ENCODE data around the gene SIM2.

Gene SIM2

GRCh38 chr21:36688324-36688723 lies 10.6 kb upstream of the SIM2 start:
- DNase-seq = no peak

GRCh38 chr21:36689324-36689723 lies 9.6 kb upstream of the SIM2 start:
- peak; percentile 50 to 56 for DNase-seq

- no peak for DNase-seq
Observed at GRCh38 chr21:36690628-36691554, 8.0 kb upstream of the SIM2 start.

- DNase-seq = no peak
Observed at GRCh38 chr21:36691555-36692041, 7.3 kb upstream of the SIM2 start.

GRCh38 chr21:36692114-36692834 lies 6.6 kb upstream of the SIM2 start:
- no peak for DNase-seq

- DNase-seq = peak in 1 of 2 experiments; percentile 31
Observed at GRCh38 chr21:36692835-36693488, 6.0 kb upstream of the SIM2 start.

- DNase-seq = no peak
Observed at GRCh38 chr21:36693489-36694030, 5.4 kb upstream of the SIM2 start.

GRCh38 chr21:36694031-36694515 lies 4.8 kb upstream of the SIM2 start:
- DNase-seq = no peak

- DNase-seq = no peak
Observed at GRCh38 chr21:36694593-36695282, 4.2 kb upstream of the SIM2 start.

GRCh38 chr21:36695283-36695634 lies 3.7 kb upstream of the SIM2 start:
- DNase-seq = no peak

- no peak for DNase-seq
Observed at GRCh38 chr21:36695671-36696389, 3.1 kb upstream of the SIM2 start.

GRCh38 chr21:36696390-36697059 lies 2.4 kb upstream of the SIM2 start:
- no peak for DNase-seq

- DNase-seq = no peak
Observed at GRCh38 chr21:36697060-36697850, 1.7 kb upstream of the SIM2 start.

GRCh38 chr21:36697851-36698384 lies 997 bp upstream of the SIM2 start:
- no peak for DNase-seq

- DNase-seq = peak; percentile 25 to 86
Observed at GRCh38 chr21:36698385-36698980, 432 bp upstream of the SIM2 start.

GRCh38 chr21:36699546-36700294 lies 805 bp downstream of the SIM2 start:
- DNase-seq = peak in 1 of 2 experiments; percentile 71

- DNase-seq = peak; percentile 16 to 53
Observed at GRCh38 chr21:36700295-36700970, 1.5 kb downstream of the SIM2 start.

All from NCI-H526 (cell line).